T-helper 22 cell (primary cell): ENCODE results near the gene DCHS2.

ENCODE experiments used
- DNase-seq: peaks from one replicate; pipeline ENCODE4 v3.0.0-alpha.2; 2020; ENCODE audit warnings: low read depth

DCHS2 gene

GRCh38 chr4:154450966-154451365 is 40.6 kb downstream of the DCHS2 start:
- no peak for DNase-seq

- DNase-seq: no peak
Measured at GRCh38 chr4:154444958-154445357, 46.6 kb downstream of the DCHS2 start.

GRCh38 chr4:154441982-154442381 is 49.6 kb downstream of the DCHS2 start:
- no peak for DNase-seq

- DNase-seq: no peak
Measured at GRCh38 chr4:154441124-154441523, 50.5 kb downstream of the DCHS2 start.

- no peak for DNase-seq
Measured at GRCh38 chr4:154439224-154439623, 52.4 kb downstream of the DCHS2 start.

GRCh38 chr4:154435895-154436294 is 55.7 kb downstream of the DCHS2 start:
- DNase-seq: no peak

GRCh38 chr4:154433543-154433942 is 58.1 kb downstream of the DCHS2 start:
- DNase-seq: no peak

GRCh38 chr4:154429176-154429575 is 62.4 kb downstream of the DCHS2 start:
- DNase-seq: no peak

- DNase-seq: no peak
Measured at GRCh38 chr4:154427149-154427548, 64.5 kb downstream of the DCHS2 start.

GRCh38 chr4:154425514-154425913 is 66.1 kb downstream of the DCHS2 start:
- DNase-seq: no peak

- no peak for DNase-seq
Measured at GRCh38 chr4:154424810-154425484, 66.7 kb downstream of the DCHS2 start.

GRCh38 chr4:154422152-154422551 is 69.4 kb downstream of the DCHS2 start:
- no peak for DNase-seq

GRCh38 chr4:154421618-154422017 is 70.0 kb downstream of the DCHS2 start:
- DNase-seq: no peak

- no peak for DNase-seq
Measured at GRCh38 chr4:154417373-154417673, 74.3 kb downstream of the DCHS2 start.

GRCh38 chr4:154416190-154416547 is 75.4 kb downstream of the DCHS2 start:
- no peak for DNase-seq

GRCh38 chr4:154415313-154415712 is 76.3 kb downstream of the DCHS2 start:
- DNase-seq: no peak

- no peak for DNase-seq
Measured at GRCh38 chr4:154414796-154415195, 76.8 kb downstream of the DCHS2 start.

- no peak for DNase-seq
Measured at GRCh38 chr4:154414371-154414770, 77.2 kb downstream of the DCHS2 start.

- no peak for DNase-seq
Measured at GRCh38 chr4:154407443-154407842, 84.2 kb downstream of the DCHS2 start.

- DNase-seq: no peak
Measured at GRCh38 chr4:154406018-154406795, 85.4 kb downstream of the DCHS2 start.

- DNase-seq: no peak
Measured at GRCh38 chr4:154399259-154399974, 92.2 kb downstream of the DCHS2 start.

- DNase-seq: no peak
Measured at GRCh38 chr4:154390324-154390723, 101.3 kb downstream of the DCHS2 start.

- no peak for DNase-seq
Measured at GRCh38 chr4:154389148-154389547, 102.5 kb downstream of the DCHS2 start.
